T-helper 1 cell treated with Interleukin-12 subunit alpha and Interleukin-12 subunit beta and Interleukin-4 antibody, amounts not matched to agents 30 ng/mL and 1 ng/mL, for 36 hours (primary cell): ENCODE results near the gene PRDM11. TPM values are rescaled to one million over a fixed set of nuclear protein-coding genes. Genes with fewer than 3 reads are reported as not detected.

Source experiments
- total RNA-seq: library from RNA; stranded (reverse); gene quantifications from 2 replicates; pipeline ENCODE4 v1.2.3, GENCODE V29; 2022

PRDM11 gene
- total RNA-seq, 1 donor from 2014 or later, result 1.8 TPM

Other genes with a start within 250 kb of the PRDM11 start
- 2.6 and 2.7 TPM in 2 replicates for gene TP53I11, start 195.8 kb upstream of the PRDM11 start, total RNA-seq
- gene SYT13, start 139.7 kb downstream of the PRDM11 start, total RNA-seq, result not detected in 2 replicates